LHCN-M2 (cell line): ENCODE data around the gene EVI5. TPM values are rescaled to one million over a fixed set of nuclear protein-coding genes. Genes with fewer than 3 reads are reported as not detected.

Experiments used
- DNase-seq: peaks from one replicate; pipeline ENCODE4 v3.0.0-alpha.2; 2012; ENCODE audit warnings: low read depth
- total RNA-seq: library from RNA; depleted of rRNA; stranded (reverse); fragments of >200 nt; gene quantifications from 2 replicates; pipeline ENCODE4 v1.2.3, GENCODE V29; 2014

EVI5 gene
- total RNA-seq, 1 experiment from 2014 or later: 15.6 TPM

- no peak for DNase-seq
These were observed 300.2 kb downstream of the EVI5 start for GRCh38 chr1:92484472-92485380.

- no peak for DNase-seq
These were observed 301.1 kb downstream of the EVI5 start for GRCh38 chr1:92483610-92484471.

- no peak for DNase-seq
These were observed 302.0 kb downstream of the EVI5 start for GRCh38 chr1:92482665-92483609.

GRCh38 chr1:92481971-92482664 lies 302.8 kb downstream of the EVI5 start:
- DNase-seq: no peak

GRCh38 chr1:92481599-92481925 lies 303.3 kb downstream of the EVI5 start:
- DNase-seq: no peak

GRCh38 chr1:92480813-92481598 lies 303.9 kb downstream of the EVI5 start:
- no peak for DNase-seq

GRCh38 chr1:92480200-92480812 lies 304.6 kb downstream of the EVI5 start:
- DNase-seq: no peak

GRCh38 chr1:92479587-92479986 lies 305.3 kb downstream of the EVI5 start:
- no peak for DNase-seq

GRCh38 chr1:92478393-92478792 lies 306.5 kb downstream of the EVI5 start:
- no peak for DNase-seq

- no peak for DNase-seq
These were observed 308.8 kb downstream of the EVI5 start for GRCh38 chr1:92476071-92476631.

GRCh38 chr1:92475029-92475428 lies 309.9 kb downstream of the EVI5 start:
- no peak for DNase-seq

GRCh38 chr1:92473781-92474495 lies 311.0 kb downstream of the EVI5 start:
- no peak for DNase-seq

GRCh38 chr1:92470216-92470615 lies 314.7 kb downstream of the EVI5 start:
- no peak for DNase-seq

- no peak for DNase-seq
These were observed 318.1 kb downstream of the EVI5 start for GRCh38 chr1:92466683-92467352.

GRCh38 chr1:92465256-92465647 lies 319.7 kb downstream of the EVI5 start:
- DNase-seq: no peak

GRCh38 chr1:92464588-92465255 lies 320.2 kb downstream of the EVI5 start:
- no peak for DNase-seq

- peak; percentile 41 for DNase-seq
These were observed 323.4 kb downstream of the EVI5 start for GRCh38 chr1:92461364-92462097.
